ENCODE data around the gene NOP14.

GRCh38 chr4:2925496-2925895 is 37.7 kb downstream of the NOP14 start:
- TF ChIP-seq EZH2 (IDR thresholded peaks at IDR 0.05; ENCODE audit: insufficient read depth, poor library complexity, severe bottlenecking): no peak
- TF ChIP-seq EZH2phosphoT487 (IDR thresholded peaks at IDR 0.05; ENCODE audit: insufficient read depth, low read depth): no peak
